BLaER1 (cell line): ENCODE results near the gene SOCS7.

Experiments used
- H3K27ac ChIP-seq: shearing (Covaris generic); formaldehyde crosslinking; 2 replicates; pipeline ENCODE4 v1.8.1; 2022
- H3K27me3 ChIP-seq: shearing (Covaris generic); formaldehyde crosslinking; 2 replicates; pipeline ENCODE4 v1.8.1; 2022
- H3K36me3 ChIP-seq: shearing (Covaris generic); formaldehyde crosslinking; 2 replicates; pipeline ENCODE4 v1.8.1; 2022
- H3K4me1 ChIP-seq: shearing (Covaris generic); formaldehyde crosslinking; 2 replicates; pipeline ENCODE4 v1.8.1; 2022
- H3K4me2 ChIP-seq: shearing (Covaris generic); formaldehyde crosslinking; 2 replicates; pipeline ENCODE4 v1.8.1; 2022
- H3K4me3 ChIP-seq: shearing (Covaris generic); formaldehyde crosslinking; 2 replicates; pipeline ENCODE4 v1.8.1; 2022
- H3K9ac ChIP-seq: shearing (Covaris generic); formaldehyde crosslinking; 2 replicates; pipeline ENCODE4 v1.8.1; 2022
- H3K9me3 ChIP-seq: shearing (Covaris generic); formaldehyde crosslinking; 2 replicates; pipeline ENCODE4 v1.8.1; 2022
- H4K20me1 ChIP-seq: shearing (Covaris generic); formaldehyde crosslinking; 2 replicates; pipeline ENCODE4 v1.8.1; 2022
- Cebpa-rat ChIP-seq: shearing (Covaris generic); IDR thresholded peaks from 2 replicates; pipeline ENCODE4 v1.8.1; 2022

Gene SOCS7

DNA sequence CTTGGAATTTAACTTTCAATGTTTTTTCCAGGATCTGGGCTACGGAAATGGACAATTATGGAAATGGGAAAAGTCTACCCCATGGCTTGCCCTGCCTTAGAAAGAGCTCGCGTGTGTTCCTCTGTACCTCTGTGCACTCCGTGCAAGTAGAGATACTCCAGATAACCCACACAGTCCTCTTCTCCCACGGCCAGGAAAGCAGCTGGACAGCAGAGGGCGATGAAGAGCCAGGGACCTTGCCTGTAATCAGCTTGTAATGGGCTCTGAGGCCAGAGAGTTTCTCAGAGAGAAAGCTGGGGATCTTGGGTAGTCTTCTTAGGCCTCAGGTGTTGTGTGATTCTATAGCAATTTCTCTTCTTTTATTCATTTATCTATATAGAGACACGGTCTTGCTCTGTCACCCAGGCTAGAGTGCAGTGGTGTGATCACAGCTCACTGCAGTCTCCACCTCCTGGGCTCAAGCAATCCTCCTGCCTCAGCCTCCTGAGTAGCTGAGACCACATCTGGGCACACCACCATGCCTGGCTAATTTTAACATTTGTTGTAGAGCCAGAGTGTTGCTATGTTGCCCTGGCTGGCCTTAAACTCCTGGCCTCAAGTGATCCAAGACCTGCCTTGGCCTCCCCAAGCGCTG, 2.4 kb upstream of the SOCS7 start:
- TF ChIP-seq Cebpa-rat: no peak
- Histone ChIP-seq H3K4me2 (no peak overlapping the region), H3K27me3 (no peaks in the 10 kb centered on the region), H3K36me3 (no peaks in the 10 kb centered on the region), H3K4me1 (peaks cover 31% of the 10 kb centered on the region), H4K20me1 (peaks cover 20% of the 10 kb centered on the region), H3K27ac (no peak overlapping the region), H3K4me3 (no peak overlapping the region), H3K9me3 (no peaks in the 10 kb centered on the region), H3K9ac (no peak overlapping the region)

DNA sequence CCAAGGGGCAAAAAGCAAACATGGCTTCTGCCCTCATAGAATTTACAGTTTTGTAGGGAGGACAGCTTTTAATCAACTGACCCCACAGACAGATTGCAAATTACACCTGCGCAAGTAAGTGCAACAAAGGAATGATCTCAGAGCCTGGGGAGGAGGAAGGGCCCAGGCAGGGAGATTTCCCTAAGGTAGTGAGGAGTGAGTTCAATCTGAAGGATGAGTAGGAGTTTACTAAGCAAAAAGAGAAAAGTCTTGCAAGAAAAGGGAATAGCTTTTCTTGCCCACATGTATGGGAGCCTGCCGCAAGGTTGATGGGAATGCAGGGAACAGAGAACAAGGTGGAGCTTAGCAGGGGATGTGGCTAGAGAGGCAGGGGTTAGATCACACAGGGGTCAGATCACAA, 1.6 kb upstream of the SOCS7 start:
- Histone ChIP-seq H3K4me1 (peaks cover 31% of the 10 kb centered on the region), H3K4me3 (no peak overlapping the region), H3K27ac (no peak overlapping the region), H3K27me3 (no peaks in the 10 kb centered on the region), H4K20me1 (peaks cover 28% of the 10 kb centered on the region), H3K36me3 (no peaks in the 10 kb centered on the region), H3K9ac (no peak overlapping the region), H3K4me2 (no peak overlapping the region), H3K9me3 (no peaks in the 10 kb centered on the region)
- no peak for TF ChIP-seq Cebpa-rat

DNA sequence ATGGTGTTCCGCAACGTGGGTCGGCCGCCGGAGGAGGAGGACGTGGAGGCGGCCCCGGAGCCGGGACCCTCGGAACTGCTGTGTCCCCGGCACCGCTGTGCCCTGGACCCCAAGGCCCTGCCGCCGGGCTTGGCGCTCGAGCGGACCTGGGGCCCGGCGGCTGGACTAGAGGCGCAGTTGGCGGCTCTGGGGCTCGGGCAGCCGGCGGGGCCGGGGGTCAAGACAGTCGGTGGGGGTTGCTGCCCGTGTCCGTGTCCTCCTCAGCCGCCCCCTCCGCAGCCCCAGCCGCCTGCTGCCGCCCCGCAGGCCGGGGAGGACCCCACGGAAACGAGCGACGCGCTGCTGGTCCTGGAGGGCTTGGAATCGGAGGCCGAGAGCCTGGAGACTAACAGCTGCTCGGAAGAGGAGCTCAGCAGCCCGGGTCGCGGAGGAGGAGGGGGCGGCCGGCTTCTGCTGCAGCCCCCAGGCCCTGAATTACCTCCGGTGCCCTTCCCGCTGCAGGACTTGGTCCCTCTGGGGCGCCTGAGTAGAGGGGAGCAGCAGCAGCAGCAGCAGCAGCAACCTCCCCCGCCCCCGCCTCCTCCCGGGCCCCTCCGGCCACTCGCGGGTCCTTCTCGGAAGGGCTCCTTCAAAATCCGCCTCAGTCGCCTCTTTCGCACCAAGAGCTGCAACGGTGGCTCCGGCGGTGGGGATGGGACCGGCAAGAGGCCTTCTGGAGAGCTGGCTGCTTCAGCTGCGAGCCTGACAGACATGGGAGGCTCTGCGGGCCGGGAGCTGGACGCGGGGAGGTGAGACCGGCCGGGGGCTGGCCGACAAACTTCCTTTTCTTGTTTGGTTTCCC, 821 bp downstream of the SOCS7 start:
- H3K4me2 ChIP-seq: peak overlapping the region; percentile 89
- peak overlapping the region; percentile 94 for H3K4me3 ChIP-seq
- 0 out of 2 replicates have a peak, but pooled peaks cover 6% of the 10 kb centered on the region for H3K36me3 ChIP-seq
- peaks cover 52% of the 10 kb centered on the region for H4K20me1 ChIP-seq
- peak overlapping the region; percentile 89 for H3K27ac ChIP-seq
- H3K4me1 ChIP-seq: peaks cover 41% of the 10 kb centered on the region
- no peaks in the 10 kb centered on the region for H3K9me3 ChIP-seq
- H3K9ac ChIP-seq: peak overlapping the region; percentile 92
- no peaks in the 10 kb centered on the region for H3K27me3 ChIP-seq
- TF ChIP-seq Cebpa-rat: no peak

- Histone ChIP-seq H4K20me1 (peaks cover 59% of the 10 kb centered on the region), H3K9me3 (no peaks in the 10 kb centered on the region), H3K9ac (peak overlapping the region; percentile 92), H3K4me1 (peaks cover 44% of the 10 kb centered on the region), H3K36me3 (0 out of 2 replicates have a peak, but pooled peaks cover 6% of the 10 kb centered on the region), H3K27ac (0 out of 2 replicates have a peak overlapping the region, but pooled peaks have one; percentile 89), H3K4me2 (peak overlapping the region; percentile 89), H3K27me3 (no peaks in the 10 kb centered on the region), H3K4me3 (peak overlapping the region; percentile 94)
- TF ChIP-seq Cebpa-rat: no peak
Measured at GRCh38 chr17:38353086-38353604, 1.5 kb downstream of the SOCS7 start.

GRCh38 chr17:38353668-38354067, 2.0 kb downstream of the SOCS7 start:
- Histone ChIP-seq H3K4me1 (peaks cover 44% of the 10 kb centered on the region), H3K4me3 (peak overlapping the region; percentile 94), H4K20me1 (peaks cover 64% of the 10 kb centered on the region), H3K27ac (no peak overlapping the region), H3K4me2 (peak overlapping the region; percentile 89), H3K36me3 (0 out of 2 replicates have a peak, but pooled peaks cover 6% of the 10 kb centered on the region), H3K9ac (no peak overlapping the region), H3K27me3 (no peaks in the 10 kb centered on the region), H3K9me3 (no peaks in the 10 kb centered on the region)
- TF ChIP-seq Cebpa-rat: no peak

DNA sequence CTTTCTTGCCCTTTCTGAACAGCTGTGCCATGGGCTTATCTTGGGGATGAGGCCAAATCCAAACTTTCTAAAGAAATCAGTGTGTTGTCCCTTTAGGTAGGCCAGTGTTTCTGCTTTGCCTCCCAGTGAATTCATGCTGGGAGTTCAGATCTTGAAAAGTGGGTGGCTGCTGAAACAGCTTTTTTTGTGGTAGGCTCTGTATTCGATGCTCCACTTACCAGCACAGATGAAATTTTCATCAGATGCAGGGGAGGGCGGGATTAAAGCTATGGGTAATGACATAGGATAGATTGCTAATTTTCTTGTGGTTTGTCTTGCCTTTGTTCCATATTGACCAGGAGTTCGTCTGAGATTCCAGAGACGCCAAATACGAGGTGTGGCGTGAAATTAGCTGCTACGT, 2.8 kb downstream of the SOCS7 start:
- Histone ChIP-seq H3K9ac (no peak overlapping the region), H3K4me3 (peak overlapping the region; percentile 94), H3K36me3 (0 out of 2 replicates have a peak, but pooled peaks cover 6% of the 10 kb centered on the region), H3K27ac (no peak overlapping the region), H3K4me2 (peak overlapping the region; percentile 89), H3K9me3 (no peaks in the 10 kb centered on the region), H4K20me1 (peaks cover 72% of the 10 kb centered on the region), H3K27me3 (no peaks in the 10 kb centered on the region), H3K4me1 (peaks cover 44% of the 10 kb centered on the region)
- TF ChIP-seq Cebpa-rat: no peak

GRCh38 chr17:38355251-38355650, 3.6 kb downstream of the SOCS7 start:
- no peak overlapping the region for H3K9ac ChIP-seq
- no peak overlapping the region for H3K4me3 ChIP-seq
- peaks cover 80% of the 10 kb centered on the region for H4K20me1 ChIP-seq
- no peak overlapping the region for H3K27ac ChIP-seq
- H3K4me2 ChIP-seq: peak overlapping the region; percentile 89
- no peaks in the 10 kb centered on the region for H3K27me3 ChIP-seq
- H3K36me3 ChIP-seq: 0 out of 2 replicates have a peak, but pooled peaks cover 6% of the 10 kb centered on the region
- peaks cover 44% of the 10 kb centered on the region for H3K4me1 ChIP-seq
- no peaks in the 10 kb centered on the region for H3K9me3 ChIP-seq
- no peak for TF ChIP-seq Cebpa-rat

DNA sequence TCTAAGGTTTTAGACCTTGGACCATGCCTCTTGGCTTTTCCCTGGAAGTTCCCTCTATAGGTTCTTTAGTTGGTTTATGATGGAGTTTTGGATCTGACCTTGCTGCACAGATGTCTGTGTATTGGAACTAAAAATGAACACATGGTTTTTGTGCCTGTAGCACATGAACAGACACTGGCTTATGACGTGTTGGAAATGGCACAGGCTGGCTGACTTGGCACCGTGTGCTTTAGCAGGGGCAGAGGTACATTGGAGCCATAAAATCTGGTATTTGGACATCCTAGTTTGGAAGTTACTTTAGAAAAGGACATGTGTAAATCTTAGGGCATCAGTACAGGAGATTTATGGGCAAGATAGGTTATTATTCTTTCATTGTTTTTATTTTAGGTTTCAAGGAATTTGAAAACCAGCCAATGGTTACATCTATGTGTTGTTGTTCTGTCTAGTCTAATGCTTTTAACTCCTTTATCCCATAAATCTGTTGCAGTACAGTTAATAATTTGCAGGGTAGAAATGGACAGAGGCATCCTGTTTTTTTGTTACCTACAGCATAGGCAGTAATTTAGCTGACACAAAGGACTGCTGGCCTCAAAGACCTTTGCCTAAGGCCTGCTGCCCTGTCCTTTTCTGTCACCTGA, 6.0 kb downstream of the SOCS7 start:
- H4K20me1 ChIP-seq: peaks cover 100% of the 10 kb centered on the region
- no peaks in the 10 kb centered on the region for H3K27me3 ChIP-seq
- no peak overlapping the region for H3K9ac ChIP-seq
- no peaks in the 10 kb centered on the region for H3K9me3 ChIP-seq
- H3K4me2 ChIP-seq: no peak overlapping the region
- H3K4me3 ChIP-seq: no peak overlapping the region
- peaks cover 21% of the 10 kb centered on the region for H3K36me3 ChIP-seq
- H3K4me1 ChIP-seq: peaks cover 38% of the 10 kb centered on the region
- TF ChIP-seq Cebpa-rat: no peak
- H3K27ac ChIP-seq: no peak overlapping the region

- Histone ChIP-seq H3K4me2 (no peak overlapping the region), H3K27me3 (no peaks in the 10 kb centered on the region), H3K4me3 (no peak overlapping the region), H3K9me3 (no peaks in the 10 kb centered on the region), H3K4me1 (peaks cover 29% of the 10 kb centered on the region), H3K36me3 (peaks cover 33% of the 10 kb centered on the region), H3K27ac (no peak overlapping the region), H3K9ac (no peak overlapping the region), H4K20me1 (peaks cover 99% of the 10 kb centered on the region)
- no peak for TF ChIP-seq Cebpa-rat
Measured at GRCh38 chr17:38358586-38359513, 7.2 kb downstream of the SOCS7 start.
